HepG2 (cell line): Measurements from ENCODE around the gene PDK1.

ENCODE experiments used
- ADNP ChIP-seq: sonication (generic); formaldehyde crosslinking; IDR thresholded peaks from 2 replicates; pipeline ENCODE4 v1.4.0; 2020; ENCODE audit warnings: missing genetic modification reagents
- BHLHE40 ChIP-seq: IDR thresholded peaks from 2 replicates; pipeline ENCODE4 v1.6.1; 2011; ENCODE audit warnings: low read length, improper control_type of control experiment
- BRD4 ChIP-seq: sonication (generic); formaldehyde crosslinking; IDR thresholded peaks from 2 replicates; pipeline ENCODE4 v1.4.0; 2020; ENCODE audit warnings: missing genetic modification reagents
- CEBPB ChIP-seq: IDR thresholded peaks from 2 replicates; pipeline ENCODE4 v1.6.1; 2011; ENCODE audit warnings: low read depth, low read length, improper control_type of control experiment, borderline replicate concordance
- FOSL2 ChIP-seq: sonication (generic); formaldehyde crosslinking; IDR thresholded peaks from 2 replicates; pipeline ENCODE4 v1.4.0; 2020; ENCODE audit warnings: missing genetic modification reagents
- HDAC6 ChIP-seq: fragments of 200-600 bp; sonication (generic); IDR thresholded peaks from 2 replicates; pipeline ENCODE4 v1.7.0; 2017; ENCODE audit warnings: mild to moderate bottlenecking, antibody characterized with exemption, low read length, low read depth
- RFX5 ChIP-seq: IDR thresholded peaks from 2 replicates; pipeline ENCODE4 v1.6.1; 2011; ENCODE audit warnings: low read depth, low read length, improper control_type of control experiment
- SMC3 ChIP-seq: IDR thresholded peaks from 2 replicates; pipeline ENCODE4 v1.6.1; 2011; ENCODE audit warnings: low read length, improper control_type of control experiment
- TAF1 ChIP-seq: sonication (generic); formaldehyde crosslinking; IDR thresholded peaks from 2 replicates; pipeline ENCODE4 v1.4.0; 2020; ENCODE audit warnings: missing genetic modification reagents
- ZNF124 ChIP-seq: sonication (generic); formaldehyde crosslinking; IDR thresholded peaks from 2 replicates; pipeline ENCODE4 v1.4.0; 2020; ENCODE audit warnings: missing genetic modification reagents
- TF ChIP-seq, protein P1 (sequence below): sonication (generic); formaldehyde crosslinking; conservative IDR thresholded peaks from 2 replicates; pipeline ENCODE4 v1.4.0; 2020; ENCODE audit warnings: missing genetic modification reagents
- TF ChIP-seq, protein P2 (sequence below): sonication (generic); formaldehyde crosslinking; IDR thresholded peaks from 2 replicates; pipeline ENCODE4 v1.5.0; 2020; ENCODE audit warnings: mild to moderate bottlenecking, missing genetic modification reagents, moderate library complexity
- TF ChIP-seq, protein P3 (sequence below): sonication (generic); formaldehyde crosslinking; IDR thresholded peaks from 2 replicates; pipeline ENCODE4 v1.4.0; 2020; ENCODE audit warnings: low read depth, mild to moderate bottlenecking, missing genetic modification reagents
- TF ChIP-seq, protein P4 (sequence below): IDR thresholded peaks from 2 replicates; pipeline ENCODE4 v1.6.1; 2018; ENCODE audit warnings: missing genetic modification reagents, mild to moderate bottlenecking, missing compliant biosample characterization

DNA sequence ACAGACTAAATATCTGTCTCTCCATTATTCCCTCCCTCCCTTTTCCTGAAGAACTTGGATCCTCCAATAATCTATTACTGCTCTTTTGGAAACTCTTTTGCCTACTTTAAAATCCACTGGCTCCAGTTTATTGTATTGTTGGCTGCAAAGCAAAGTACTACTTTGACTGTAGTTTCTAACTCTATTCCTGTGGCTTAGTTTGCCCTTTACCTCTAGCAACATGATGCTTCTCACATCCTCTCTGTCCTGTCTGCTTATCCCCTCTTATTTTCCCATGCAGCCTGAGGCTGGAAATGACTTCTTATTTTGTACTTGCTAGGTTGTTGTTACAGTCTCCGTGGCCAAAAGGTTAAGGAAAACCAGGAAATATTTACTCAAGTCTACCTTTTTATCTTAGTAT lies 26.8 kb downstream of the PDK1 start:
- TF ChIP-seq BHLHE40 (no peak), BRD4 (CRISPR knock-in tag) (no peak), ZNF124 (CRISPR knock-in tag) (no peak), HDAC6 (no peak), ADNP (no peak), SMC3 (no peak), FOSL2 (CRISPR knock-in tag) (no peak), RFX5 (no peak), CEBPB (no peak), TAF1 (no peak)
- TF ChIP-seq, protein P1, sequence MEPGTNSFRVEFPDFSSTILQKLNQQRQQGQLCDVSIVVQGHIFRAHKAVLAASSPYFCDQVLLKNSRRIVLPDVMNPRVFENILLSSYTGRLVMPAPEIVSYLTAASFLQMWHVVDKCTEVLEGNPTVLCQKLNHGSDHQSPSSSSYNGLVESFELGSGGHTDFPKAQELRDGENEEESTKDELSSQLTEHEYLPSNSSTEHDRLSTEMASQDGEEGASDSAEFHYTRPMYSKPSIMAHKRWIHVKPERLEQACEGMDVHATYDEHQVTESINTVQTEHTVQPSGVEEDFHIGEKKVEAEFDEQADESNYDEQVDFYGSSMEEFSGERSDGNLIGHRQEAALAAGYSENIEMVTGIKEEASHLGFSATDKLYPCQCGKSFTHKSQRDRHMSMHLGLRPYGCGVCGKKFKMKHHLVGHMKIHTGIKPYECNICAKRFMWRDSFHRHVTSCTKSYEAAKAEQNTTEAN (CRISPR knock-in tag), result no peak
- TF ChIP-seq, protein P2, sequence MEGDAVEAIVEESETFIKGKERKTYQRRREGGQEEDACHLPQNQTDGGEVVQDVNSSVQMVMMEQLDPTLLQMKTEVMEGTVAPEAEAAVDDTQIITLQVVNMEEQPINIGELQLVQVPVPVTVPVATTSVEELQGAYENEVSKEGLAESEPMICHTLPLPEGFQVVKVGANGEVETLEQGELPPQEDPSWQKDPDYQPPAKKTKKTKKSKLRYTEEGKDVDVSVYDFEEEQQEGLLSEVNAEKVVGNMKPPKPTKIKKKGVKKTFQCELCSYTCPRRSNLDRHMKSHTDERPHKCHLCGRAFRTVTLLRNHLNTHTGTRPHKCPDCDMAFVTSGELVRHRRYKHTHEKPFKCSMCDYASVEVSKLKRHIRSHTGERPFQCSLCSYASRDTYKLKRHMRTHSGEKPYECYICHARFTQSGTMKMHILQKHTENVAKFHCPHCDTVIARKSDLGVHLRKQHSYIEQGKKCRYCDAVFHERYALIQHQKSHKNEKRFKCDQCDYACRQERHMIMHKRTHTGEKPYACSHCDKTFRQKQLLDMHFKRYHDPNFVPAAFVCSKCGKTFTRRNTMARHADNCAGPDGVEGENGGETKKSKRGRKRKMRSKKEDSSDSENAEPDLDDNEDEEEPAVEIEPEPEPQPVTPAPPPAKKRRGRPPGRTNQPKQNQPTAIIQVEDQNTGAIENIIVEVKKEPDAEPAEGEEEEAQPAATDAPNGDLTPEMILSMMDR (CRISPR knock-in tag), result no peak
- TF ChIP-seq, protein P3, sequence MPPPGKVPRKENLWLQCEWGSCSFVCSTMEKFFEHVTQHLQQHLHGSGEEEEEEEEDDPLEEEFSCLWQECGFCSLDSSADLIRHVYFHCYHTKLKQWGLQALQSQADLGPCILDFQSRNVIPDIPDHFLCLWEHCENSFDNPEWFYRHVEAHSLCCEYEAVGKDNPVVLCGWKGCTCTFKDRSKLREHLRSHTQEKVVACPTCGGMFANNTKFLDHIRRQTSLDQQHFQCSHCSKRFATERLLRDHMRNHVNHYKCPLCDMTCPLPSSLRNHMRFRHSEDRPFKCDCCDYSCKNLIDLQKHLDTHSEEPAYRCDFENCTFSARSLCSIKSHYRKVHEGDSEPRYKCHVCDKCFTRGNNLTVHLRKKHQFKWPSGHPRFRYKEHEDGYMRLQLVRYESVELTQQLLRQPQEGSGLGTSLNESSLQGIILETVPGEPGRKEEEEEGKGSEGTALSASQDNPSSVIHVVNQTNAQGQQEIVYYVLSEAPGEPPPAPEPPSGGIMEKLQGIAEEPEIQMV, result no peak
- TF ChIP-seq, protein P4, sequence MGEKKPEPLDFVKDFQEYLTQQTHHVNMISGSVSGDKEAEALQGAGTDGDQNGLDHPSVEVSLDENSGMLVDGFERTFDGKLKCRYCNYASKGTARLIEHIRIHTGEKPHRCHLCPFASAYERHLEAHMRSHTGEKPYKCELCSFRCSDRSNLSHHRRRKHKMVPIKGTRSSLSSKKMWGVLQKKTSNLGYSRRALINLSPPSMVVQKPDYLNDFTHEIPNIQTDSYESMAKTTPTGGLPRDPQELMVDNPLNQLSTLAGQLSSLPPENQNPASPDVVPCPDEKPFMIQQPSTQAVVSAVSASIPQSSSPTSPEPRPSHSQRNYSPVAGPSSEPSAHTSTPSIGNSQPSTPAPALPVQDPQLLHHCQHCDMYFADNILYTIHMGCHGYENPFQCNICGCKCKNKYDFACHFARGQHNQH, result no peak
